Measurements from ENCODE around the gene FAM124B.

- TF ChIP-seq SP1 (IDR thresholded peaks at IDR 0.05; ENCODE audit: low read depth, low read length), result no peak
- no peak for TF ChIP-seq PHF8 (conservative IDR thresholded peaks at IDR 0.05; ENCODE audit: low read depth, low read length)
- TF ChIP-seq RFX5 (IDR thresholded peaks at IDR 0.05; ENCODE audit: borderline replicate concordance, low read depth, low read length), result no peak
- TF ChIP-seq POLR2AphosphoS5 (IDR thresholded peaks at IDR 0.05; ENCODE audit: low read depth, low read length), result no peak
- TF ChIP-seq E2F6 (IDR thresholded peaks at IDR 0.05), result no peak
- TF ChIP-seq KDM5A (IDR thresholded peaks at IDR 0.05; ENCODE audit: low read length), result no peak
- no peak for TF ChIP-seq CTCF (IDR thresholded peaks at IDR 0.05; ENCODE audit: control extremely low read depth in 1 of 3, insufficient read depth in 1 of 3, low read depth in 1 of 3, low read length in 3 of 3)
- TF ChIP-seq, protein P1, sequence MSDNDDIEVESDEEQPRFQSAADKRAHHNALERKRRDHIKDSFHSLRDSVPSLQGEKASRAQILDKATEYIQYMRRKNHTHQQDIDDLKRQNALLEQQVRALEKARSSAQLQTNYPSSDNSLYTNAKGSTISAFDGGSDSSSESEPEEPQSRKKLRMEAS (IDR thresholded peaks at IDR 0.05), result no peak
- no peak for TF ChIP-seq FOSL1 (IDR thresholded peaks at IDR 0.05; ENCODE audit: insufficient read depth, low read depth, low read length)
Observed at GRCh38 chr2:224404796-224405195, 2.9 kb upstream of the FAM124B start.

All from H1 (cell line).